Lung (tissue), 12 donors: ENCODE data around the gene LCN10. TPM values are rescaled to one million over a fixed set of nuclear protein-coding genes. Genes with fewer than 3 reads are reported as not detected.

ENCODE experiments used
- ATAC-seq: fragments of 200-7000 bp; cut with Tn5 transposase; one replicate; pipeline ENCODE4 v1.9.1; 2020; ENCODE audit warnings: moderate number of reproducible peaks; ENCODE audit not compliant: insufficient read depth, low FRiP score
- DNase-seq, 3 donors: peaks; one replicate each; pipeline ENCODE4 v3.0.0-alpha.2; 2013 to 2017
- H3K27ac ChIP-seq, 2 donors: one replicate each; pipeline ENCODE4 v1.5.1; 2013; ENCODE audit warnings: mild to moderate bottlenecking in 2 of 2, moderate library complexity in 2 of 2, control low read depth in 1 of 2, inconsistent platforms in 1 of 2, low read depth in 1 of 2, low read length in 1 of 2
- H3K27me3 ChIP-seq, 3 donors: one replicate each; pipeline ENCODE4 v1.5.1; 2013; ENCODE audit warnings: low read length in 2 of 3; ENCODE audit not compliant: control insufficient read depth in 3 of 3, insufficient read depth in 3 of 3
- H3K36me3 ChIP-seq, 4 donors: one replicate each; pipeline ENCODE4 v1.5.1; 2013; ENCODE audit warnings: low read length in 4 of 4, mild to moderate bottlenecking in 1 of 4, moderate library complexity in 1 of 4; ENCODE audit not compliant: control insufficient read depth in 4 of 4, insufficient read depth in 4 of 4
- H3K4me1 ChIP-seq, 5 donors: one replicate each; pipeline ENCODE4 v1.5.1; 2013; ENCODE audit warnings: low read length in 5 of 5, mild to moderate bottlenecking in 2 of 5, moderate library complexity in 1 of 5; ENCODE audit not compliant: control insufficient read depth in 5 of 5, insufficient read depth in 5 of 5
- H3K4me3 ChIP-seq: one replicate; pipeline ENCODE4 v1.5.1; 2013; ENCODE audit warnings: mild to moderate bottlenecking, control low read depth, moderate library complexity
- H3K9ac ChIP-seq, 2 donors: one replicate each; pipeline ENCODE4 v1.5.1; 2013; ENCODE audit warnings: low read length in 2 of 2, control low read depth in 1 of 2; ENCODE audit not compliant: insufficient read depth in 1 of 2
- H3K9me3 ChIP-seq, 4 donors: one replicate each; pipeline ENCODE4 v1.5.1; 2013; ENCODE audit warnings: low read length in 3 of 4, mild to moderate bottlenecking in 1 of 4, moderate library complexity in 1 of 4; ENCODE audit not compliant: control insufficient read depth in 4 of 4, insufficient read depth in 3 of 4
- WGBS, 2 donors: extraction: QIAGEN DNeasy Blood & Tissue Kit; methylation state at CpG; one replicate each; pipeline ENCODE4 v1.1.7; 2013; 5-methylcytosine and 5-hydroxymethylcytosine counted together
- polyA plus RNA-seq, 2 donors: library from polyadenylated mRNA; stranded (reverse); fragments of 200-250 nt; gene quantifications; one replicate each; pipeline ENCODE4 v1.2.1, GENCODE V29; 2013
- total RNA-seq, 2 donors: library from RNA; depleted of rRNA in 1 of 2; stranded (reverse); fragments of >200 nt in 1 of 2; gene quantifications; one replicate each; pipeline ENCODE4 v1.2.1, GENCODE V29; 2014 to 2021
- TF ChIP-seq, protein P1 (sequence below): IDR thresholded peaks from 2 replicates; pipeline ENCODE4 v1.5.1; 2012; ENCODE audit warnings: mild to moderate bottlenecking; ENCODE audit errors: control extremely low read depth, extremely low read depth
- donor health status: control.
- donor health status: control.
- donor health status: Bipolar disorder and iron deficiency.
- donor health status: healthy.
- donor health status: DM: yes; HTN: yes; CAD: no.

Gene LCN10
- total and polyA plus RNA-seq, 4 donors = 0.72 to 6.4 (median 4.7) TPM; not detected in 1

DNA sequence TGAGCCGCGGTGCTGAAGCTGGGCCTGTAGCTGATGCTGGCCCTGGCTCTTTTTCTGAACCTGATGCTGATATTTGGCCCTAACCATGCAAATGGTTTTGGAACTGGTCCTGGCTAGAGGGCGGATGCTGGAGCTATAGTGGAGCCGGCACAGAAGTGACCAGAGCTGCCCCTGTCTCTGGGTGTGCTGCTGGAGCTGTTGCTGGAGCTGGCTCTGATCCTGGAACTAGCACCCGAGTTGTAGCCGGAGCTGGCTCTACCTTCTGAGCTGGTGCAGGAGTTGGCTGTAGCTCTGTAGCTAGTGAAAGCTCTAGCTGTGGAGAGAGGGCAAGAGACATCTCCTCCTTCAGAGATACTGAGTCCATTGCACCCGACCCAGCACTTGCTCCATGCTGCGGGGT, 12.8 kb downstream of the LCN10 start:
- WGBS, 2 donors = 97 to 98% methylated on average over 8 of the region's 8 CpGs
- DNase-seq (no peak), ATAC-seq (no peak)
- H3K9ac ChIP-seq = no peak overlapping the region
- H3K27me3 ChIP-seq = no peaks in the 10 kb centered on the region
- TF ChIP-seq, protein P1, sequence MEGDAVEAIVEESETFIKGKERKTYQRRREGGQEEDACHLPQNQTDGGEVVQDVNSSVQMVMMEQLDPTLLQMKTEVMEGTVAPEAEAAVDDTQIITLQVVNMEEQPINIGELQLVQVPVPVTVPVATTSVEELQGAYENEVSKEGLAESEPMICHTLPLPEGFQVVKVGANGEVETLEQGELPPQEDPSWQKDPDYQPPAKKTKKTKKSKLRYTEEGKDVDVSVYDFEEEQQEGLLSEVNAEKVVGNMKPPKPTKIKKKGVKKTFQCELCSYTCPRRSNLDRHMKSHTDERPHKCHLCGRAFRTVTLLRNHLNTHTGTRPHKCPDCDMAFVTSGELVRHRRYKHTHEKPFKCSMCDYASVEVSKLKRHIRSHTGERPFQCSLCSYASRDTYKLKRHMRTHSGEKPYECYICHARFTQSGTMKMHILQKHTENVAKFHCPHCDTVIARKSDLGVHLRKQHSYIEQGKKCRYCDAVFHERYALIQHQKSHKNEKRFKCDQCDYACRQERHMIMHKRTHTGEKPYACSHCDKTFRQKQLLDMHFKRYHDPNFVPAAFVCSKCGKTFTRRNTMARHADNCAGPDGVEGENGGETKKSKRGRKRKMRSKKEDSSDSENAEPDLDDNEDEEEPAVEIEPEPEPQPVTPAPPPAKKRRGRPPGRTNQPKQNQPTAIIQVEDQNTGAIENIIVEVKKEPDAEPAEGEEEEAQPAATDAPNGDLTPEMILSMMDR = no peak
- peaks cover 0 to 14% (median 13%) of the 10 kb centered on the region in 4 donors for H3K36me3 ChIP-seq
- H3K9me3 ChIP-seq = no peaks in the 10 kb centered on the region
- no peak overlapping the region for H3K27ac ChIP-seq
- peaks cover 0 to 28% (median 10%) of the 10 kb centered on the region in 5 donors for H3K4me1 ChIP-seq
- no peak overlapping the region for H3K4me3 ChIP-seq

DNA sequence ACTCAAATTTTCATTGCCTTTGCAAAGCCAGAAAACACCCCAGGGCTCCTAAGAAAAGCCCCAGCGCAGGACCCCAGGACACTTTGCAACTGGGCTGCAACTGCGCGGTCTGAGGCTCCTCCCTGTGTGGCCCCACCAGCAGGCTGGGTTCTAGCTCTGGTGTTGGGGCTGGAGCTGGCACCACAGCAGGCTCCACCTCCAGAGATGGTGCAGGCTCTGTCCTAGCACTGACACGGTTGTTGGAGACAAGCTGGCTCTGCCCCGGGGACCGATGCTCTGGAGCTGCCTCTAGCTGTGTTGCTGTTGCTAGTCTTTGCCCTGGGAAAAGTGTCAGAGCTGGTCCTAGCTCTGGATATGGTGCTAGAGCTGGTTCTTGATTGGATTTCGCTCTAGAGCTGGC, 13.6 kb downstream of the LCN10 start:
- Histone ChIP-seq H3K4me1 (peaks cover 0 to 28% (median 10%) of the 10 kb centered on the region in 5 donors), H3K27ac (no peak overlapping the region), H3K27me3 (no peaks in the 10 kb centered on the region), H3K4me3 (no peak overlapping the region), H3K9ac (no peak overlapping the region), H3K9me3 (no peaks in the 10 kb centered on the region), H3K36me3 (peaks cover 0 to 19% (median 17%) of the 10 kb centered on the region in 4 donors)
- TF ChIP-seq, protein P1 = no peak
- no peak for ATAC-seq
- no peak for DNase-seq
- WGBS, 2 donors = 88 to 90% methylated on average over 7 of the region's 7 CpGs

DNA sequence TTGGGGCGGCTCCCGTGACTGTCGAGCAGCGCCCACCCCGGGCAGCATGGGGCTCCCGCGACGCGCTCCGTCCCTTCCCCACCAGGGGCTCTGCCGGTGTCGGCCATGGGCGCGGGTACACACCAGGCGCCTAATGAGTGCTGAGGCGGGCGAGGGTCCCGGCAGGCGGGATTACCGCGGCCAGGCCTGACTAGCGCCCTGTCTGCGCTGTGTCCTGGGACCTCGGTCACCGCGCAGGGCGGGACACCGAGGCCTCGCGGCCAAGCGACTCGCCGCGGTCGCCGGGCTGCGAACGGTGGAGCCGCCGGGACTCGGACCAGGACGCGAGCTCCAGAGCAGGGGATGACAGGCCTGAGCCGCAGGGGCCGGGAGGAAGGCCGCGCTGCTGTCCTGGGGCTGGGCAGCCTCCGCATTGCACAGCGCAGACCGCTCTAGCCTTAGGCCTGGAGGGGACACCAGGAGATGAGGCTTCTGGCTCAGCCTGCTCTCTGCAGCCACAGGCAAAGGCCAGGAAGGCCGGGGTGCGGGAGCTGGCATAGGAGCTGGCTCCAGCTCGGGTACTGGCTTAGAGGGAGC, 14.1 kb downstream of the LCN10 start:
- no peaks in the 10 kb centered on the region for H3K9me3 ChIP-seq
- peak overlapping the region; percentile 47 to 51 for H3K27ac ChIP-seq
- TF ChIP-seq, protein P1 = no peak
- H3K36me3 ChIP-seq = peaks cover 0 to 22% (median 22%) of the 10 kb centered on the region in 4 donors
- peaks cover 0 to 28% (median 10%) of the 10 kb centered on the region in 5 donors for H3K4me1 ChIP-seq
- no peaks in the 10 kb centered on the region for H3K27me3 ChIP-seq
- peak overlapping the region; percentile 69 for H3K4me3 ChIP-seq
- 5% methylated on average over 51 to 53 of the region's 53 CpGs for WGBS, 2 donors
- H3K9ac ChIP-seq = no peak overlapping the region
- no peak for DNase-seq
- peak; percentile 20 for ATAC-seq

DNA sequence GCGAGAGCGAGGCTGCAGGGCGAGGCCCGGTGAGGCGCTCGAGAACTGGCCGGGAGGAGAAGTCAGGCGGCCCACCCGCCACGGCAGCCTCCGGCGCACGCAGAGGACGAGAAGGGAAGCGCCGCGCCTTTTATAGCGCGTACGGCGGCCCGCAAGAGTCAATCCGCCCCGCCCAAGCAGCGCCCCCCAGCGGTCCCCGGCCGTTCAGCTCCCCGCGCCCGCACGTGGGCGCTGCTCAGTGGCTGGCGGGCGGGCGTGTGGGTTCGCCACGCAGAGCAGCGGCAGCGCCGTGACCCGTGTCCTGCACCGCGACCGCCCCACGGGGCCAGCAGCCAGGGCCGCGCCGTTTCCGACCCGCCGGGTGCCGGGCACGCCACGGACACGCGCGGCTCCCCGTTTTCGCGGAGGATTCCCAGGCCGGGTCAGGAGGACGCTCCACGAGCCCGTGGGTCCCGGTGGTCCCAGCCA, 14.6 kb downstream of the LCN10 start:
- peak overlapping the region; percentile 74 for H3K4me3 ChIP-seq
- no peaks in the 10 kb centered on the region for H3K9me3 ChIP-seq
- TF ChIP-seq, protein P1 = peak; percentile 90
- H3K9ac ChIP-seq = no peak overlapping the region
- peak; percentile 89 for ATAC-seq
- no peaks in the 10 kb centered on the region for H3K27me3 ChIP-seq
- peak overlapping the region; percentile 50 to 91 for H3K27ac ChIP-seq
- H3K4me1 ChIP-seq = peaks cover 0 to 28% (median 11%) of the 10 kb centered on the region in 5 donors
- 1% methylated on average over 28 to 66 of the region's 66 CpGs for WGBS, 2 donors
- H3K36me3 ChIP-seq = peaks cover 4 to 28% (median 24%) of the 10 kb centered on the region in 4 donors
- DNase-seq = peak; percentile 84 to 93 (median 91)
